K562 (cell line): Measurements from ENCODE around the gene TMEM81. TPM values are rescaled to one million over a fixed set of nuclear protein-coding genes. Genes with fewer than 3 reads are reported as not detected.

Experiments used
- ELK3 ChIP-seq: fragments of 450-650 bp; formaldehyde crosslinking; IDR thresholded peaks from 2 replicates; pipeline ENCODE4 v1.4.0; 2020; ENCODE audit warnings: mild to moderate bottlenecking
- STAG1 ChIP-seq: sonication (generic); formaldehyde crosslinking; IDR thresholded peaks from 2 replicates; pipeline ENCODE4 v1.5.0; 2020; ENCODE audit warnings: missing genetic modification reagents, borderline replicate concordance
- STAT6 ChIP-seq: sonication (generic); formaldehyde crosslinking; IDR thresholded peaks from 2 replicates; pipeline ENCODE4 v1.8.1; 2023; ENCODE audit warnings: mild to moderate bottlenecking, missing genetic modification reagents
- THAP12 ChIP-seq: fragments of 250-450 bp; sonication (Bioruptor Pico); IDR thresholded peaks from 2 replicates; pipeline ENCODE4 v1.9.0; 2021; ENCODE audit warnings: mild to moderate bottlenecking, inconsistent platforms
- ZNF146 ChIP-seq: IDR thresholded peaks from one replicate; pipeline ENCODE4 v1.6.1; 2018; ENCODE audit warnings: missing compliant biosample characterization; ENCODE audit not compliant: unreplicated experiment
- ZNF408 ChIP-seq: fragments of 250-450 bp; sonication (Bioruptor Pico); IDR thresholded peaks from 2 replicates; pipeline ENCODE4 v1.4.0; 2020; ENCODE audit warnings: low read depth, mild to moderate bottlenecking, moderate library complexity
- polyA plus RNA-seq, 8 experiments: library from polyadenylated mRNA; depleted of rRNA in 4 of 8; stranded (reverse) in 5 of 8; unstranded in 3 of 8; fragments of >200 nt; fragmentation: Nextera tagmentation in 2 of 8; fragmentation: Illumina TruSeq in 1 of 8; extraction: Ambion mirVana in 2 of 8; extraction: Trizol in 1 of 8; gene quantifications; 2 replicates each; pipeline versions ENCODE4 v1.2.1 to v1.2.3, GENCODE V29; 2011 to 2014; ENCODE audit warnings: inconsistent platforms in 1 of 8, missing spikeins in 1 of 8
- total RNA-seq, 7 experiments: library from RNA; depleted of rRNA in 6 of 7; stranded (reverse); fragments of >200 nt in 6 of 7; fragmentation: Illumina TruSeq in 2 of 7; extraction: Trizol in 2 of 7; gene quantifications; 2 replicates each; pipeline versions ENCODE4 v1.2.1 to v1.2.3, GENCODE V29; 2011 to 2021; ENCODE audit warnings: low replicate concordance in 1 of 7

TMEM81 gene
- total and polyA plus RNA-seq, 9 of the 15 experiments (the other 6 are each of a cell fraction or from before 2014, with no cell fraction given) = 3.2 to 6.1 (median 4.4) TPM

GRCh38 chr1:205074084-205074483 is 10.2 kb downstream of the TMEM81 start (continued):
- TF ChIP-seq STAT6 (CRISPR knock-in tag) (no peak), ELK3 (CRISPR knock-in tag) (no peak), ZNF408 (CRISPR knock-in tag) (no peak), STAG1 (no peak), THAP12 (no peak), ZNF146 (CRISPR knock-in tag) (no peak)
